Breast epithelium (tissue), 3 donors: Measurements from ENCODE around the gene ZNF747.

Experiments
- CTCF ChIP-seq, 3 donors: fragments of 450-650 bp; IDR thresholded peaks; one replicate each; pipeline ENCODE4 v1.5.1; 2016 to 2017; ENCODE audit warnings: antibody characterized with exemption in 3 of 3, mild to moderate bottlenecking in 3 of 3, moderate library complexity in 3 of 3
- POLR2A ChIP-seq: fragments of 450-650 bp; IDR thresholded peaks from one replicate; pipeline ENCODE4 v1.6.1; 2016; ENCODE audit warnings: antibody characterized with exemption, mild to moderate bottlenecking, moderate library complexity

GRCh38 chr16:30533748-30534367 lies 800 bp downstream of the ZNF747 start:
- no peak for TF ChIP-seq POLR2A
- no peak for TF ChIP-seq CTCF (IDR thresholded peaks at IDR 0.05)
